ENCODE measurements around the gene KMT5B. TPM values are rescaled to one million over a fixed set of nuclear protein-coding genes. Genes with fewer than 3 reads are reported as not detected.

KMT5B gene
- total and polyA plus RNA-seq, 2 of the 13 experiments (the other 11 are each of a cell fraction or from before 2014, with no cell fraction given), result 17.6 to 23.7 TPM

GRCh38 chr11:68121067-68121899 lies 91.8 kb downstream of the KMT5B start, which contains the start of gene CHKA (continued):
- no peak for TF ChIP-seq AHR (CRISPR knock-in tag; IDR thresholded peaks at IDR 0.05)
- peak; percentile 92 for TF ChIP-seq SAFB2 (CRISPR knock-in tag; IDR thresholded peaks at IDR 0.05; ENCODE audit: borderline replicate concordance, low read depth)
- TF ChIP-seq ZBTB14 (CRISPR knock-in tag; IDR thresholded peaks at IDR 0.05), result no peak
- TF ChIP-seq BRD4 (CRISPR knock-in tag; IDR thresholded peaks at IDR 0.05), result peak; percentile 35; the same call in 1 of the 2 replicates
- peak; percentile 84 for TF ChIP-seq MAX (IDR thresholded peaks at IDR 0.05)
- peak; percentile 81; the same call in 1 of the 2 replicates for TF ChIP-seq EED (CRISPR knock-in tag; IDR thresholded peaks at IDR 0.05)
- TF ChIP-seq IKZF4 (CRISPR knock-in tag; IDR thresholded peaks at IDR 0.05; ENCODE audit: borderline replicate concordance, low read depth, not compliant biosample characterization), result peak; percentile 91
- peak; percentile 45 for TF ChIP-seq ZBTB25 (CRISPR knock-in tag; IDR thresholded peaks at IDR 0.05)
- peak; percentile 37 for TF ChIP-seq AGO2 (optimal IDR thresholded peaks at IDR 0.05; ENCODE audit: low read depth, low read length)
- peak; percentile 89 for TF ChIP-seq RFXAP (CRISPR knock-in tag; IDR thresholded peaks at IDR 0.05; ENCODE audit: borderline replicate concordance)
- TF ChIP-seq THAP11 (CRISPR knock-in tag; IDR thresholded peaks at IDR 0.05), result peak; percentile 59; the same call in 1 of the 2 replicates
- peak; percentile 26; the same call in 1 of the 2 replicates for TF ChIP-seq CTCF (CRISPR knock-in tag; IDR thresholded peaks at IDR 0.05)
- TF ChIP-seq ZNF781 (CRISPR knock-in tag; IDR thresholded peaks at IDR 0.05; ENCODE audit: borderline replicate concordance, not compliant biosample characterization), result peak; percentile 18
- peak; percentile 77 for TF ChIP-seq ZNF616 (CRISPR knock-in tag; IDR thresholded peaks at IDR 0.05; ENCODE audit: low read depth)
- peak; percentile 87 for TF ChIP-seq IRX3 (CRISPR knock-in tag; IDR thresholded peaks at IDR 0.05; ENCODE audit: borderline replicate concordance, low read depth)
- no peak for TF ChIP-seq DMTF1 (CRISPR knock-in tag; IDR thresholded peaks at IDR 0.05)
- peak; percentile 89 for TF ChIP-seq YEATS4 (CRISPR knock-in tag; IDR thresholded peaks at IDR 0.05; ENCODE audit: borderline replicate concordance)
- TF ChIP-seq ZSCAN25 (CRISPR knock-in tag; IDR thresholded peaks at IDR 0.05), result peak; percentile 91
- peak; percentile 33; the same call in 1 of the 2 replicates for TF ChIP-seq CEBPB (IDR thresholded peaks at IDR 0.05; ENCODE audit: borderline replicate concordance, low read depth, low read length)
- TF ChIP-seq MTA1 (CRISPR knock-in tag; IDR thresholded peaks at IDR 0.05; ENCODE audit: borderline replicate concordance), result no peak
- peak; percentile 77 for TF ChIP-seq RFX5 (IDR thresholded peaks at IDR 0.05; ENCODE audit: low read depth, low read length)
- peak; percentile 76; the same call in 1 of the 2 replicates for TF ChIP-seq HOXA3 (CRISPR knock-in tag; IDR thresholded peaks at IDR 0.05)
- peak; percentile 56; the same call in 1 of the 2 replicates for TF ChIP-seq NCOA2 (CRISPR knock-in tag; IDR thresholded peaks at IDR 0.05)

Data from HepG2 (cell line).